ENCODE measurements around the gene GAS7. TPM values are rescaled to one million over a fixed set of nuclear protein-coding genes. Genes with fewer than 3 reads are reported as not detected.

The GAS7 gene
- total and polyA plus RNA-seq, 2 experiments from 2014 or later: 1.9 to 10.7 TPM

DNA sequence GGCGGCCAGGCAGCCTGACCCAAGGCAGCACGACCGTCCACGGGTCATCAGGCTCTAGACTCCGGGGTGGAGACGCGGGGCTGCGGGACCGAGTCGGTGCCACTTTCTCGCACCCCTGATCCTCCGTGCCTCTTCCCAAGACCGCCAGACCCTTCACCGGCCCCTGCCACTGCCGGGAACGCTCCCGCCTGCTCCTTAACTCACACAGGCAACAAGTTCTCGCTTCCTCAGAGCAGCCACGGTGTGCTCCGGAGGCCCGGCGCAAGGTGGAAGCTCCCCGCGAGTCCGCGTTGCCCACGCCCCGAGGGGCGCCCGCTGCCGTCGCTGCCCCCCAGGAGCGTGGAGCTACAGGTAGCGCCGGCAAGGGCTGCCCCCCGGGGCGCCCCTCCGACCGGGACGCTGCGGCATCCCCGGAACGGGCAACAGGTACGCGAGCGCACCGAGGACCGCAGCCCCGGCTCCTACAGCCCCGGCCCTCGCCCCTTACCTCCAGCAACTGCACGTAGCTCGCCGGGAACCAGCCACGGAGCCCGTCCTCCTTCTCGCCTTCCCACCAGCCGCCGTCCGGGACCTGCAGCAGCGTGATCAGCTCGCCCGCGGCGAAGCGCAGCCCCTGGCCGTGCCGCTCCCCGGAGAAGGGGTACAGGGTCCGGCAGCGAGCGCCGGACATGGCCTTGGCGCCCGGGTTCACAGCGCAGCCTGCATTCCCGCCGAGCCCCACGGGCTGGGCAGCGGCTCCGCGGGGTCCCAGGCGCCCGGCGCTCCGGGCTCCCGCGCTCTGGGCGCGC is 491 bp downstream of the GAS7 start:
- ATAC-seq (peak; percentile 73), DNase-seq (ENCODE audit: low spot score) (peak; percentile 54)
- Histone ChIP-seq H4K20me1 (replicated peaks; ENCODE audit: insufficient read depth) (no peaks in the 10 kb centered on the region), H3K4me3 (peak overlapping the region; percentile 80), H3K27me3 (ENCODE audit: insufficient read depth) (peaks cover 34% of the 10 kb centered on the region), H2AFZ (peak overlapping the region; percentile 84), H3F3A (replicated peaks; ENCODE audit: low read depth) (no peaks in the 10 kb centered on the region), H3K4me1 (ENCODE audit: insufficient read depth) (no peaks in the 10 kb centered on the region; the same call in 1 of the 2 replicates), H3K9me2 (ENCODE audit: insufficient read depth) (no peaks in the 10 kb centered on the region), H3K27ac (ENCODE audit: low read depth) (no peak overlapping the region), H3K36me3 (ENCODE audit: insufficient read depth) (no peaks in the 10 kb centered on the region; the same call in 1 of the 2 replicates), H3K79me2 (replicated peaks; ENCODE audit: insufficient read depth) (no peaks in the 10 kb centered on the region), H3K4me2 (peak overlapping the region; percentile 93)
- peaks cover 18% of the 10 kb centered on the region for H3K36me3 Mint-ChIP-seq (ENCODE audit: low read depth)
- peak overlapping the region; percentile 74 for H3K4me3 Mint-ChIP-seq
- no peak for TF ChIP-seq EZH2phosphoT487 (IDR thresholded peaks at IDR 0.05; ENCODE audit: unreplicated experiment)
- TF ChIP-seq EZH2 (IDR thresholded peaks at IDR 0.05; ENCODE audit: low read depth, unreplicated experiment): peak; percentile 40
- H3K4me1 Mint-ChIP-seq: peaks cover 6% of the 10 kb centered on the region
- peaks cover 18% of the 10 kb centered on the region for H3K27me3 Mint-ChIP-seq (ENCODE audit: insufficient read depth, low read depth, poor library complexity)
- peaks cover 24% of the 10 kb centered on the region for H3K9me3 Mint-ChIP-seq
- H3K27ac Mint-ChIP-seq: no peak overlapping the region

- Histone ChIP-seq H3K27ac (ENCODE audit: low read depth) (no peak overlapping the region), H3K4me2 (peak overlapping the region; percentile 93), H3K4me1 (ENCODE audit: insufficient read depth) (no peaks in the 10 kb centered on the region; the same call in 1 of the 2 replicates), H3K36me3 (ENCODE audit: insufficient read depth) (no peaks in the 10 kb centered on the region; the same call in 1 of the 2 replicates), H2AFZ (0 out of 2 replicates have a peak overlapping the region, but pooled peaks have one; percentile 84), H3K9me2 (ENCODE audit: insufficient read depth) (no peaks in the 10 kb centered on the region), H3K79me2 (replicated peaks; ENCODE audit: insufficient read depth) (no peaks in the 10 kb centered on the region), H3F3A (replicated peaks; ENCODE audit: low read depth) (no peaks in the 10 kb centered on the region), H3K4me3 (peak overlapping the region; percentile 80), H4K20me1 (replicated peaks; ENCODE audit: insufficient read depth) (no peaks in the 10 kb centered on the region), H3K27me3 (ENCODE audit: insufficient read depth) (peaks cover 34% of the 10 kb centered on the region)
- peak overlapping the region; percentile 62; the same call in 2 of the 3 replicates for H3K4me3 Mint-ChIP-seq
- DNase-seq (ENCODE audit: low spot score) (no peak), ATAC-seq (peak; percentile 15)
- H3K9me3 Mint-ChIP-seq: peaks cover 24% of the 10 kb centered on the region
- no peak overlapping the region for H3K27ac Mint-ChIP-seq
- peaks cover 18% of the 10 kb centered on the region for H3K36me3 Mint-ChIP-seq (ENCODE audit: low read depth)
- peaks cover 6% of the 10 kb centered on the region for H3K4me1 Mint-ChIP-seq
- peaks cover 18% of the 10 kb centered on the region for H3K27me3 Mint-ChIP-seq (ENCODE audit: insufficient read depth, low read depth, poor library complexity)
- TF ChIP-seq EZH2 (IDR thresholded peaks at IDR 0.05; ENCODE audit: low read depth, unreplicated experiment) (no peak), EZH2phosphoT487 (IDR thresholded peaks at IDR 0.05; ENCODE audit: unreplicated experiment) (no peak), ZNF114 (CRISPR knock-in tag; IDR thresholded peaks at IDR 0.05) (no peak), JUNB (IDR thresholded peaks at IDR 0.05; ENCODE audit: unreplicated experiment) (no peak), CREB1 (CRISPR knock-in tag; IDR thresholded peaks at IDR 0.05; ENCODE audit: low read depth) (no peak)
- TF ChIP-seq, protein P1, sequence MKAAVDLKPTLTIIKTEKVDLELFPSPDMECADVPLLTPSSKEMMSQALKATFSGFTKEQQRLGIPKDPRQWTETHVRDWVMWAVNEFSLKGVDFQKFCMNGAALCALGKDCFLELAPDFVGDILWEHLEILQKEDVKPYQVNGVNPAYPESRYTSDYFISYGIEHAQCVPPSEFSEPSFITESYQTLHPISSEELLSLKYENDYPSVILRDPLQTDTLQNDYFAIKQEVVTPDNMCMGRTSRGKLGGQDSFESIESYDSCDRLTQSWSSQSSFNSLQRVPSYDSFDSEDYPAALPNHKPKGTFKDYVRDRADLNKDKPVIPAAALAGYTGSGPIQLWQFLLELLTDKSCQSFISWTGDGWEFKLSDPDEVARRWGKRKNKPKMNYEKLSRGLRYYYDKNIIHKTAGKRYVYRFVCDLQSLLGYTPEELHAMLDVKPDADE (IDR thresholded peaks at IDR 0.05): no peak
These were observed 1.1 kb downstream of the GAS7 start for GRCh38 chr17:10197362-10197720.

DNA sequence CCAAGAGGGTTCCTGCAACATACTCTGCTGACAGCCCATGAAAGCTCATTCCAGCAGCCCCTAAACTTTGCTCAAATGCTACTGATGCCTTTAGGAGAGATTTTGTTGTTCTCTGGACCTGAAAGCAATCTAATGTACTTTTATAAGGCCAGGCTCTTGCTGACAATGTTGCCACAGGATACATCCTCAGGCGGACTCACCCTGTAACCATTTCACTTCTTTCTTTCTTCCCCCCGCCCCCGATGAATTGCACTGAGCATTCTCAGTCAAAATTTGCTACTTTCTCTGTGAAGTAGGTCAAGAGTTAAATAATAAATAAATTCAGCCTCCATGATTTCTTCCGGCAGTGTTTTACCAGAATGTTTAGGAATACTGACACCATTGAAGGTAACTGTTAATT is 1.5 kb downstream of the GAS7 start:
- no peak for DNase-seq (ENCODE audit: low spot score)
- H3K36me3 ChIP-seq (ENCODE audit: insufficient read depth): no peaks in the 10 kb centered on the region; the same call in 1 of the 2 replicates
- no peak overlapping the region for H3K27ac Mint-ChIP-seq
- H3K4me1 ChIP-seq (ENCODE audit: insufficient read depth): no peaks in the 10 kb centered on the region; the same call in 1 of the 2 replicates
- H3K79me2 ChIP-seq (replicated peaks; ENCODE audit: insufficient read depth): no peaks in the 10 kb centered on the region
- no peak overlapping the region for H3K27ac ChIP-seq (ENCODE audit: low read depth)
- H2AFZ ChIP-seq: no peak overlapping the region
- peak overlapping the region; percentile 93 for H3K4me2 ChIP-seq
- peak overlapping the region; percentile 80 for H3K4me3 ChIP-seq
- no peak for ATAC-seq
- peaks cover 34% of the 10 kb centered on the region for H3K27me3 ChIP-seq (ENCODE audit: insufficient read depth)
- H3K27me3 Mint-ChIP-seq (ENCODE audit: insufficient read depth, low read depth, poor library complexity): peaks cover 18% of the 10 kb centered on the region
- no peaks in the 10 kb centered on the region for H3K9me2 ChIP-seq (ENCODE audit: insufficient read depth)
- H3K4me3 Mint-ChIP-seq: peak overlapping the region; percentile 39; the same call in 1 of the 3 replicates
- H3K4me1 Mint-ChIP-seq: peaks cover 6% of the 10 kb centered on the region
- no peaks in the 10 kb centered on the region for H4K20me1 ChIP-seq (replicated peaks; ENCODE audit: insufficient read depth)
- peaks cover 24% of the 10 kb centered on the region for H3K9me3 Mint-ChIP-seq
- no peaks in the 10 kb centered on the region for H3F3A ChIP-seq (replicated peaks; ENCODE audit: low read depth)
- peaks cover 18% of the 10 kb centered on the region for H3K36me3 Mint-ChIP-seq (ENCODE audit: low read depth)
- TF ChIP-seq EZH2 (IDR thresholded peaks at IDR 0.05; ENCODE audit: low read depth, unreplicated experiment) (no peak), ZNF114 (CRISPR knock-in tag; IDR thresholded peaks at IDR 0.05) (no peak), JUNB (IDR thresholded peaks at IDR 0.05; ENCODE audit: unreplicated experiment) (no peak), ZNF331 (CRISPR knock-in tag; IDR thresholded peaks at IDR 0.05; ENCODE audit: low read depth) (no peak), POLR2AphosphoS5 (IDR thresholded peaks at IDR 0.05; ENCODE audit: low read depth) (no peak)
- TF ChIP-seq, protein P2, sequence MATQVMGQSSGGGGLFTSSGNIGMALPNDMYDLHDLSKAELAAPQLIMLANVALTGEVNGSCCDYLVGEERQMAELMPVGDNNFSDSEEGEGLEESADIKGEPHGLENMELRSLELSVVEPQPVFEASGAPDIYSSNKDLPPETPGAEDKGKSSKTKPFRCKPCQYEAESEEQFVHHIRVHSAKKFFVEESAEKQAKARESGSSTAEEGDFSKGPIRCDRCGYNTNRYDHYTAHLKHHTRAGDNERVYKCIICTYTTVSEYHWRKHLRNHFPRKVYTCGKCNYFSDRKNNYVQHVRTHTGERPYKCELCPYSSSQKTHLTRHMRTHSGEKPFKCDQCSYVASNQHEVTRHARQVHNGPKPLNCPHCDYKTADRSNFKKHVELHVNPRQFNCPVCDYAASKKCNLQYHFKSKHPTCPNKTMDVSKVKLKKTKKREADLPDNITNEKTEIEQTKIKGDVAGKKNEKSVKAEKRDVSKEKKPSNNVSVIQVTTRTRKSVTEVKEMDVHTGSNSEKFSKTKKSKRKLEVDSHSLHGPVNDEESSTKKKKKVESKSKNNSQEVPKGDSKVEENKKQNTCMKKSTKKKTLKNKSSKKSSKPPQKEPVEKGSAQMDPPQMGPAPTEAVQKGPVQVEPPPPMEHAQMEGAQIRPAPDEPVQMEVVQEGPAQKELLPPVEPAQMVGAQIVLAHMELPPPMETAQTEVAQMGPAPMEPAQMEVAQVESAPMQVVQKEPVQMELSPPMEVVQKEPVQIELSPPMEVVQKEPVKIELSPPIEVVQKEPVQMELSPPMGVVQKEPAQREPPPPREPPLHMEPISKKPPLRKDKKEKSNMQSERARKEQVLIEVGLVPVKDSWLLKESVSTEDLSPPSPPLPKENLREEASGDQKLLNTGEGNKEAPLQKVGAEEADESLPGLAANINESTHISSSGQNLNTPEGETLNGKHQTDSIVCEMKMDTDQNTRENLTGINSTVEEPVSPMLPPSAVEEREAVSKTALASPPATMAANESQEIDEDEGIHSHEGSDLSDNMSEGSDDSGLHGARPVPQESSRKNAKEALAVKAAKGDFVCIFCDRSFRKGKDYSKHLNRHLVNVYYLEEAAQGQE (IDR thresholded peaks at IDR 0.05; ENCODE audit: unreplicated experiment): no peak
